NCI-H446 (cell line): ENCODE data around the gene MTMR1.

Source experiments
- DNase-seq, 2 experiments: peaks; one replicate each; lab custom pipeline; 2025; lab: John Stamatoyannopoulos, UW

The MTMR1 gene

DNA sequence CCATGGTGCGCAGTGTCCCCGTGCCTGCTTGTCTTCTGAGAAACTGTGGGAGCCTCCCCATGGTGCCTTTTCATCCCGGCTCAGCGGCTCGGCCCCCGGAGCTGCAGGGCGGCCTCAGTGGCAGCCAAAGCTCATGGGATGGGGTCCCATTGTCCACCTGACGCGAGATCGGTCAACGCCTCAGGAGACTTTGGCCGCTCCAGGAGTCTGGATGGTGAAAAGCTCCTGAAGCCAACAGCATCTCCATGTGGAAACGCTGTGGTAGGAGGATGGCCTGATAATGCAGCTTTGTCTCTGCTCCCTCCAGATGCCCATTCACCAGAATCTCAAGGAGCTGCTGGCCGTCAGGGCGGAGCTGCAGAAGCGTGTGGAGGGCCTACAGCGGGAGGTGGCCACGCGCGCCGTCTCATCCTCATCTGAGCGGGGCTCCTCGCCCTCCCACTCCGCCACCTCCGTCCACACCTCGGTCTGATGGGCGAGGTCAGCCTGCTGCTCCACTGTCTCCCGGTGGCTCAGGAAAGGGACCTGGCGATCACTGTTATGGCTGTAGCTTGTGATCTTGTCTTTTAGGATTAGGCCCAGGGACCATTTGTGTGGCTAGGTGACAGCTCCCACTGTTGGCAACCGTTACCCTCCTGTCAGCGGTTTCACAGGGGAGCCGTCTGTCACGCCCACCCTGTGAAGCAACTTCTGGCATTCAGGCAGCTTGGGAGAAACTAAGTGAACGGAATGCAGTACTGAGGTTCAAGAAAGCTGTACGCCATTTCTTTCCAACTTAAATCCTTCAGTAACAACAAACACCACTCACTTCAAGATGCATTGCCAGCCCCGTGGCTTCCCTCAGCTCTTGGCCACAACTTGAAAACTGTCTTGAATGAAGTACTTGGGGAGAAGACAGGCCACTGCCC, 69.3 kb downstream of the MTMR1 start:
- DNase-seq, result no peak

DNA sequence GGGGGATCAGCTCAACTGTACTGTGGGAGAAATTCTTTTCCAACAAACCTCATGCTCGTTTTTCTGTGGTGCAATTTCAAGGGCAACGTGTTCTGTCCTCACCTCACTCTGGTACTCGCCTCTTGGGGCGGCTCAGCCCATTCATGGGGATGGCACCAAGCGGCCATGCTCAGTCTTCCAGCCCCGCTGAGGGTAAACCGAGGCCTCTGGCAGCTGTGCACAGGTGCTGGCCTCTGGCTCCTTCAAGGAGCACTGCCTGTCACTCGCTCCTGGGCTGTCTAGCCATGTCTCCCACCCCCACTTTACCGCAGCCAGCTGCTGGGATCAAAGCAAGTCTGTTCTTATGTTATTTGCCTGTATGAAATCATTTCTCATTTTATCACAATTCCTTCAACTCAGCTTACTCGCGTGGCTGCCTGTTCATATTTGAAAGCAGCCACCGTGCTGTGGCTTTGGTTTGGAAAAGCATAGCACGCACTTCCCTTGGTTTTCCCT, 70.2 kb downstream of the MTMR1 start:
- DNase-seq, result no peak

DNA sequence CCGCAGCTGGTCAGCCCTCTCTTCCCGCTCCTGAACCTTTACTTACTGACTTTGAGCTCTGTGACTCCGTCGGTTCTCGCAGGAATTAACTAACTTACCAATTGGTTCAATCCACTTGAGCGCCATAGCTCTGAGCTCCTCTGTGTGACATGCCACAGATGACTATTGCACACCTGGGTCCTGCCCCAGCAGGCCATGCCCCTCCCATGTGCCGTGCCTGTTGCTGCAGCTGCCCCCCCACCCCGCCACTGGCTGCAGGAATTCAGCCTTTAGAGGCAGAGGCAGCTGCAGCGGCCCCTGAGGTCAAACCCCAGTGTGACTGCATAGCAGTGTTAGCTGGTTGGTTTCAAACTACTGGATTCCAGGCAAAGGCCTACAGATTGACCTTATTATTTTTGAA, 70.6 kb downstream of the MTMR1 start:
- DNase-seq, result no peak

DNA sequence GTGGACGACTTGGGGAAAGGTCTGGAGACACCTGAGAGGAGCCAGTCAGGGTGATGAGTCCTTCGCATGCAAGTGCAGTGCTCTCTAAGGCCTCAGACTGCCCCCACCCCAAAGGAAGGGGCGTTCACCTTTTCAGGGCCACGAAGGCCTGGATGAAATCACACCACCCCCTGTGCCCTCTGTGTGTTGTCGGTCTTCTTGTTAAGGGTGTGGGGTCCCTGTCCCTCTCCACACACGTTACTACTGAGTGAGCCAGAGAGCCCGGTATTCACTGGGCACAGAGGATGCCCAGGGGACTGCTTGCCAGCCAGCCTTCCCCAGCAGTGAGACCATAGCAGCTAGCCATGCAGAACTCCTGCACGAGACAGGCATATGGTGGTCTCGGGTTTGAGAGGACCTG, 72.0 kb downstream of the MTMR1 start:
- no peak for DNase-seq

DNA sequence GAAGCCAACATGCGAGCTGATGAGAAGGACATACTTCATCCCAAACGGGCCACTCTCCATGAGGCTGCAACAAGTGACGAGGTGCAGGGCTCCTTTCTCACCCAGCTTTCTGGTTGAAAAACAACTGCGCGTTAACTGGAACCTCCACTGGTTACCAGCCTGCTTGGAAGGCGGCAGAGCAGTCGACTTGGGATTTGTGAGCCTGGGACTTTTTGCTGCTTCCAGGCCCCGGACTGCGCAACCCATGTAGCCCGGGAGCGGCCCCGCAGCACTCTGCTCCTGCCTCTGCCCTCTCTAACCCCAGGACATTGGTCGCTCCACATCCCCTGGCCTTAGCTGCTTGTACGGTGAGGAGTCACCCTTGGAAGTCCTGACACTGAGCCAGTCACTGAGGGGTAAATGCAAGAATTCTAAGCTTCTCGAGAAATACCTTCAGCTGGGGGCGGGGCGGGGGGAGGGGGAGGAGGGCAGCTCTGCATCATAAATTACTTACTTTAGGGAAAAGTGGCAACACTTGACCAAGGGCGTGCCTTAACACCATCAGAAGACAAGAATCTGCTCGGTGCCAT, 72.7 kb downstream of the MTMR1 start:
- no peak for DNase-seq

DNA sequence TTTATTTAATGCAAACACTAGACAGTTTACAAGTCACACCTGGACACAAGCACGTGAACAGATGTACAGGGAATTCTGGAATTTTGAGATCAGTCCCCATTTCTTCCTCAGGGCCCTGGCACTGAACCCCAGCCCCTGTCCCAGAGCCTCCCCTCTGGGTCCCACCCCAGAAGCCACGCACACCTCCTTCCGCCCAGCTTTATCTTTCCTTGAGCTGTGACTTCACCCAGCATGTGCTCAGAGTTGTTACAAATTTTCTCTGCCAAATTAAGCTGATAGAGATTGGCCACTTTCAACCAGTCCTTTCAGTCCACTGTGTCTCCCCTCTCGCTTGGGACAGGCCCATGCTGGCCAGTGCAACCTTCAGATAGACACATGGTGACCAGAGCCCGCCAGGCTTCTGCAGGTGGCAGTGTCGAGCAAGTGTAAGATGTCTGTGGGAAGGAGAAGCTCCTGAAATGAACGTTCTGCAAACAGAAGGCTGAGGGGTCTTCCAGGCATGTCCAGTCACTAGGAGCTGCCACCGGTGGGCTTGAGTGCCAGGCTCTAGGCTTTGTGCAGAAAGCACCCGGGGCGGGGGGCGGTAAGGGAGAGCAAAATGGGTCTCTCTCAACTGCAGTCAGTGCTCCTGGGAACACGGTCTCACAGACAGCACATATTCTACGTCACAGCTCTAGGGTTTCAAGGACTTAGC, 73.3 kb downstream of the MTMR1 start:
- DNase-seq, result no peak

DNA sequence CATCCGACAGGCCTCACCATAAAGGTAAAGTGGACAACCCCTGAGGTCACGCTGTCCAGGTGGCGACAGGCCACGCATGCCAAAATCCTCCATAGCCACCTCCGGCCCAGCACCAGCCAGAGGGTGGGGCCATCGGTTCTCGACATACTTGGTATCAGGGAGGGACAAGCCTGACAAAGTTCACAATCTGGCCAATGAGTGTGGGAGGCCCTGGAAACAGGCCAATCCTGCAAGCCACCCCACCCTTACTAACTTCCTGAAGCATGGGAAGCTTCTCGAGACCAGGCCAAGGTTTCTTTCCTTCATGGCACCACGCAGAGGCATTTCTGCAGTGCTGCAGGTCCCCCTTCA, 73.8 kb downstream of the MTMR1 start:
- no peak for DNase-seq

DNA sequence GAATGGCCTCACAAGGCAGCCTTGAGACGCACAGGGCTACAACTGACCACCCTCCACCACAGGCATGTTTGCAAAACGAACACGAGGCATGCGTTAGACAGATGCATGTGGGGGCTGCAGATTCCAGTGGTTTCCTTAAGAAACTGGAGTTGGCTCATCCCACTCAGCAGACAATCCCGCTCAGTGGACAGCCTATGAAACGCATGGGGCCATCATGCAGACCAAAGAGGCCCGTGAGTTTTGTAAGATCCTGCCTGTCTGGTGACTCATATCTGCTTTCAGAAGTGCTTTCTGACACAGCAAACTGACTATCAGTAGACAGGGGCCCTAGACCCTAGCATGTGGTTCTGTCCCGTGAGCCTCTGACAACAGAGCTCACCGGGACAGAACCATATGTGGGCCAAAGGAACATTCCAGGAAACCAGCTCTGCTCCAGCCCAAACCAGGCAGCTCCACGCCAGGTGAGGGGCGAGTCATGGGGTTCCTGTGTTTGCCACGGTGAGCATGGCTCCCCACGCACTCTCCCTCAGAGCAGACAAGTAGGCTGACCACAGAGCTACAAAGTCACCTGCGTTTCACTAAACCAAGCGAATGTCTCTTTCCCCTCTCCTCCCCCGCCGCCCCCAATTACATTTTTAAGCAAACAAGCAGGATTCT, 74.4 kb downstream of the MTMR1 start:
- no peak for DNase-seq

DNA sequence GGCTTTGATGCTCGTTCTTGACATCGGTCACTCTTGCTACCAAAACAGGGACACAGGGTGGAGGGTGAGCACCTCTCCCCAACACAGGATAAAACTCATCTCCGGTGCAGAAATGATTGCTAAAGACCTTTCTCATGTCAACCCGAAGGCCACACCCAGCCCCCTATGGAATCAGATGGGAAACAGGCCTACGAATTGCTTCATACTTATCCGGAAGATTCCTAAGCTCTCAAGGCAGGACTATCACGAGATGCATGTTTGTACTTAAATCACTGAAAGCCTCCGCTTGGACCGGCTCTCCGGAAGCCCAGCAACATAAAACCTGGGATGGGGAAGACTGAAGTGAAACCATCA, 74.9 kb downstream of the MTMR1 start:
- DNase-seq, result no peak

DNA sequence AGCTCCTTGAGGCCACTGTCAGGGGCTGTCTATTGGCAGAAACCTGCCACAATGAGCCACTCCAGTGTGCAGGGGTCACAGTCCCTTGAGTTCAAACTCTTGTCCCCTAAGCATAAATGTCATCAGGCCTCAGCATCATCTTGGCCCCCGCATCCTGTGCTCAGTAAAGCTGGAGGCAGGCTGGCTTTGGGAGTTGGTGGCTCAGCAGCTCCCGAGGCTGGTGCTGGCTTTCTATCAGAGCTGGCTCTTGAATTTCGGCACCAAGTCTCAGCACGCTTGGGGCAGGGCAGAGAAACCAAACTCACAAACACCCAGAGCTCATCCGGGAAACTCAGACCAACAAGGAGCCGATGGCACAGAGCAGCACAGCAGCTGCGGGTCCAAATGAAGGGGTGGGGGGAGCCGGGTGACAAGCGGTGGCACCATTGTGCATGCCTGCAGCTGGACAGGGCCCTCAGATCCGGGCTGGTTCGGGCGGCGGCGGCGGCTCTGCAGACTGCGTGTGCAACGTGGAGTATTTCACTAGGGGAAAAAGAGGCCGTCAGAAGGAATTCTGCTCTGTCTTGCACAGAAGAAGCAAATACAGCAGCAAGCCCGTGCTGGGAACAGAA, 75.5 kb downstream of the MTMR1 start:
- no peak for DNase-seq

DNA sequence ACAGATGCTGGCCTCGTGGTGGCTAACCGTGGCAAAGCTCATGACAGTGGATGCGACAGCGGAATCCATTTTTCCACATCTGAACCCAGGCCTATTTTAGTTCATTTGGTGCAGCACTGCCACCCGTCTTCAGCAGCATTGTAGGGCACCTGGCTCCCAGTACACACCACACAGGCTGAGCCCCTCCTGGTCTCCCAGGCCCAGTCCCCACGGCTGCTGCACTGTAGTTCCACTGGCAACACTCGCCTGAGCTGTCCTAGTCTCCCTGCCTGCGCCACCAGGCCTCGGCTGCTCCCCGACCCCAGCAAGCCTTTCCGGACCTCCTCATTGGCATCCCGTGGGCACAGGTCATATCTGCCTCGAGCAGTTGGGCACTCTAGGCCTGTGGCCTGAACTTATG, 76.2 kb downstream of the MTMR1 start:
- no peak for DNase-seq

DNA sequence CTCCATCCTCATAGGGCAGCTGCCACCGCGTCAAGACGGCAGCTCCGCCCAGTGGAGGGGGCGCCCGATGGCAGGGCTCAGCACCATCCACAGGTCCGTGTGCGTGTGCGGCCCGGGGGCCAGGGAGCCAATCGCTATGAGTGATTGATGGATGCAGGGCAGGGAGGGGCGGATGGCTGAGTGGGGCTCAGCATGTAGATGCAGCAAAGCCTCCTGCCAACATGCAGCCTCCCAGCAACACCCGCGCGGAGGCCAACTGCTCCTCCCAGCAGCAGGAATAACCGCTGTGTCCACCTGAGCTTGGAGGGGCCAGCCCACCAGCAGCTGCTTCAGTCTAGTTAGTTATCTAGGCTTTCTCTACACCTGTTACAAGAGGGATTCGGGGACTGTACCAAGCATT, 77.4 kb downstream of the MTMR1 start:
- DNase-seq, result no peak

DNA sequence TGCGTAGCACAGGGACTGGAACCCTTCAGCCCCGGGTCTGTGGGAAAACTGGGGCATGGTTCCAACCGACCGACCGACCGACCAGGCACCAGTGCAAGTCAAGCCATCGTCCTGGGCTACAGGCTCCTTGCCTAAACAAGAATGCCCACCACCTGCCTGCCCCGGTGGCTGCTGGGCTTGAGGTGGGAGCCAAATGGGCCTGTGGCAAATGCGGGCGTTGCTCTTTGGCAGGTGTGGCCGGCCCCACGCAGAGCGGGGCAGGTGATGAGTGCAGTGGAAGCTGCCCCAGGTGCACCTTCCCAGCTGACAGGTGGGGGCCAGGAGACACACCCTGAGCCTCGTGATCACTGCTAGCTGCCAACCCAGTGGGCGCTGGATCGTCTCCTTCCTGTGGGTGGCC, 77.9 kb downstream of the MTMR1 start:
- no peak for DNase-seq

DNA sequence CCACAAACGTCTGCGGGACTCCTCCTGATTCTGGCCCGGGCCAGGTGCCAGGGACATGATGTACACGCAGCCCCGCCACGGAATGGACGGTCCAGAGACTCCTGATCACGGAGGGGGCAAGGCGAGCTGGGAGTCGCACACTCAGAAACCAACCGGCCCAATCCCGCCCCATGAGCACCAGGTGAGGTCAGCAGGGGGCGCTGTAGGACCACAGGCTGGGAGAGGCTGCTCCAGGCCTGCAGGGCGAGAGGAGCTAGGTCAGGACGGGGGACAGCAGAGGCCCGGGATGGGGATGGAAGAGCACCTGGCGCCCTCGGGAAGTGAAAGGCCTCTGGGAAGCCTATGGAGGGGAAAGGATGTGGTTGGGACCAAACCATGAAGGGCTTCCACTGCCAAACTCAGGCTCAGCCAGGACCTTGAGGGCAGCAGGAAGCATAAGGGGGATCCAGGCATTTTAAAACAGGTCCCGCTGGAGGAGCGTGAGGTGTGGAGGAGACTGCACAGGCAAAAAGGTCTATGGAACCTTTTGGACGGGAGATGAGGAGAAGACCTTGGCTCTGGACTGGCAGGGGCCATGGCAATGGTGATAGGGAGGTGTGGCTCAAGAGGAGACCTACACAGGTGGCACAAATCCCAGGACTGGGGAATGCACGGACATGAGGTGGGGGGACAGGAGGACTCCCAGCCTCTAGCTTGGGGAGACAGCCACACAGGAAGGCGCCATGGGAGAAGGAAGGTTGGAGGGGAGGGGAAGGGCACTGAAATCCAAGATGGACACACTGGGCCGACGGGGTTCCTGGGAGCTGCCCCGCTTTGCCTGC, 79.2 kb downstream of the MTMR1 start:
- peak; percentile 11 to 62 for DNase-seq

DNA sequence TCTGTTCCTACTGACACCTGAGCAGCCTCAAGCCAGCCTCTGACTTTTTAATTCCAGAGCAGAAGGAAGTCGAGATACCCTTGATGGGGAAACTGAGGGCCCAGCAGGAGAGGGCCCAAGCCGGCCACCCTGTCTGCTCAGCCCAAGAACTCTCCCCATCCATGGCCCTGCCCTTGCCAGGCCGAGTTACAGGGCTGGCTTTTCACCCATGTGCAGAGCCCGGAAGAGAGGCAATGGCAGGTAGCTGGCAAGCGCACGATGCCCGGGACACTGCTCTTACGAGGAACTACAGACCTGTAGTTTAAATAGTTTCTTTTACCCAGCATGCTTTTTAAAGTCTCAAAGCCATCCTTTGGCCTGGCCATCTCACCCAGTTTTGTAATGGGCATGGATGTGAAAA, 79.9 kb downstream of the MTMR1 start:
- no peak for DNase-seq

DNA sequence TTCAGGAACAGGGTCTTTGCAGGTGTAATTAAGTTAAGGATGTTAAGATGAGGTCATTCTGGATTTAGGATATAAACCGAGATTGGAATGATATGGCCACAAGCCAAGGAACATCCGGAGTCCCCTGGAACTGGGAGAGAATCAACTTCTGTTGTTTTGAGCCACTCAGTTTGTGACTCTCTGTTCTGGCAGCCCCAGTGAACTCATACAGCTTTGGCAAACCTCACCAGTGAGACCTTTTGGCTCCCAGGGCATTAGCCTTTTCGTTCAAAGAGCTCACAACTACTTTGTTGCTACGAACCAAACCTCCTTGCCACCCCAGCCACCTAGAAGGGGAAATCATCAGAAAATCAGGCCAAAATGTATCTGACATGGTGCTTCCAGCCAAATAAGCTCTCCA, 80.4 kb downstream of the MTMR1 start:
- DNase-seq, result no peak

DNA sequence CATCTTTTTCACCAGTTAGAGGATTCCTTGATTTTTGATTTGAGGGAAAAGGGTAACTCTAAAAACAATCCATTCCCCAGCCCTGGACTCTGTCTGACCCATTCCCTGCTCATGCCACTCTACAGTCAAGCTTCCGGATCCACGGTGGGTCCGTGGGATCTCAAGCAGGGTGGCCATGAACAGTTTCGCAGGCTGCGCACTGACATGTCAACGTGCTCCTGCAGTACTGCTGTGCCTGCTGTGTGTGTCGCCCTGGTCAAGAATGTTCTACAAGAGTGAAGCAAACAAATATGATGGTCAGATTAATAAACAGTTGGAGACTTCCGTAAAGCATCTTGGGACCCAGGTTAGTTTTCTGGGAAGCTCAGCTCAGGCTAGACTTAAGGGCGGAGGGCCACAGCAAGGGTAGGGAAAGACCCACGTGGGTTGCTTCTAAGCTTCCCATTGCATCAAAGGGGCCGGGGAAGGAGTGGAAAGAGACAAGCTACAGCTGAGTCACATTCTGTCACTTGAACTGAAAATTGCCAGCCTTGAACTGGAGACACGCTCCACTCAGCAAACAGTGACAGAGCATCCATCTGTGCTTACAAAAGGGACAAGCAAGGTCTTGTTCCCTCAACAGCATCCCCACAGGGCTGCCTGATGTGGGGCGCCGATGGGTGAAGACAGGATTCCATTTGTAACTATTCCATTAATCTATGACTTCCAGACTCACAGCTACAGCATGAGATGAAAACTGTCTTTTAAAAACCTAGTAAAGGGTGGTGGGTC, 81.8 kb downstream of the MTMR1 start:
- no peak for DNase-seq

DNA sequence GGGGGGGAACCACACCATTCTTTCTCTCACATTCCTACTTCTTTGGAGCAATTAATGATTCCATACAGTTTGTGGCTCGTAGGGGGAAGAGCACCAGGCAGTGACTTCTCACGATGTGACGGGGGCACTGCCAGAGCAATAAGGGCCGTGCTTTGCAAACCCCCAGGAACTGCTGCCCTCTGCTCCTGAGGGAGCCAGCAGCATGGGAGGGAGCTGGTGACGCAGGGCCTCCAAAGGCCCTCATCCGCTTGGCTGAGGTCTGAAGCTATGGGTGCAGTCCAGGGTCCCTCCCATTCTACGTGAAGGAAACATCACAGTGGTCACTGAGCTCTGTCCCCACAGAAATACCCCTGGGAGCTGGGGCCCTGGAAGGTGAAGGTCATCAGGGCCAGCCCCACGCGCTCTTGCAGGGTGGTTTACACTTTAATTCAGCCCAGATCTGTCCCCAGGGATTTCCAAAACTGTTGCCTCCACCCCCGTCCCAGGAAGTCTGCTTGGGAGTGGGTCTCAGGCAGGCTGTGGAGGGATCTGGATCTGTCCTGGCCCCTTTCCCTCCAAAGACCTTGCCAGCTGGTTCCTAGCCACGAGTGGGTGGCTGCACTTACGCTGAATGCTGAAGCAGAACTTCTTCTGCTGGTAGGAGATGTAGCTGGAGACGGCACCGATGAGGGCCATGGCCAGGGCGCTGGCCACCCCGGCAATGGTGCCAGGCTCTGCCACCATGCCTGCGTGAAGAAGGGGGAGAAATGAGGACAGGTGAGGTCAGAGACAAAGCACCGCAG, 82.6 kb downstream of the MTMR1 start:
- DNase-seq, result no peak

DNA sequence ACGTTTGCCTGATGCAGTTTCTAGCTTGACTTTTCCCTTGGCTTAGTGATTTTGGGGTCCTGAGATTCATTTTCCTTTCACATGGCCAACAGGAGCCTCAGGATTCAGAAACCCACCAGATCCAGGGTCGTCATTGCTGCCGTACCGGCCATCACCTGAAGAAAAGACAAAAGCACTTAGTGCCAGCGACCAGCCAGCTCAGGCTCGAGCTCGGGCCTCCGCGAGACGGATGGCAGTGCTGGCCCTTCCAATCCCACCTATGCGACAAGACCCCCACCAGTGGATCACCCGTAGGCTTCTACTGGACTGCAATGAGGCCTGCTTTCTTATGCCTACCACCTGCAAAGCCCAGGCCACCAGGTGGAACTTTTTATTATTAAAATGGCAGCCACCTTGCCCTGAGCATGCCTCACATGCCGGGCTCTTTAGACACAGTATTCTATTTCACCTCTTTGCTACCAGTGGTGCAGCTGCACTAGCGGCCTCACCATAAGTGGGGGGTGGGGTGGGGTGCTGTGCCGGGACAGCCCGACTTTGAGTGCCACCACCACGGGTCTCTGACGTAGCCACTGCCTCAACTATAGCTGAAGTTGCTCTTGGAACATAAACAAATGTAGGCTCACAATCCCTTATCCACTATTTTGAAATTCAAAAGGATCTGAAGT, 84.3 kb downstream of the MTMR1 start:
- DNase-seq, result no peak
